Stimulated activated CD8-positive, alpha-beta memory T cell treated with anti-CD3 and anti-CD28 coated beads, Interleukin-2, amount 100 ng/mL, for 48 hours (primary cell): ENCODE data around the gene DIAPH2.

Experiments
- DNase-seq, 2 donors: peaks; one replicate each; pipeline ENCODE4 v3.0.0-alpha.2; 2020; ENCODE audit warnings: low read depth in 2 of 2

DIAPH2 gene

GRCh38 chrX:97306771-97307470 lies 622.3 kb downstream of the DIAPH2 start:
- no peak for DNase-seq

DNA sequence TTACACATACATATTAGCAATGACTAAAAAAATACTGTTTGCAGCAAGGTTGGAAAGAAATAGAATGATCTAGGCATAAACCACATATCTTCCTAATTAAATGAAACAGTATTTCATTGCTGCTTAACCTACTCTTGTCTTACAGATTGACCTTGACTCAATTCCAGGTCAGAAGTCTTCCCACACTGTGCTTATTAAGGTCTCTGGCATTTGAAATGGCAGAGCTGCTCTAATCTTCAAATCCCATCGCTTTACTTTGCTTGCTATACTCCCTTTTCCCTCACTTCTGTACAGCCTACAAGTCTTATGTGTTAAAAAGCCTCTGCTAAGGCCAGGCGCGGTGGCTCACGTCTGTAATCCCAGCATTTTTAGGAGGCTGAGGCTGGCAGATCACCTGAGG lies 623.5 kb downstream of the DIAPH2 start:
- no peak for DNase-seq

DNA sequence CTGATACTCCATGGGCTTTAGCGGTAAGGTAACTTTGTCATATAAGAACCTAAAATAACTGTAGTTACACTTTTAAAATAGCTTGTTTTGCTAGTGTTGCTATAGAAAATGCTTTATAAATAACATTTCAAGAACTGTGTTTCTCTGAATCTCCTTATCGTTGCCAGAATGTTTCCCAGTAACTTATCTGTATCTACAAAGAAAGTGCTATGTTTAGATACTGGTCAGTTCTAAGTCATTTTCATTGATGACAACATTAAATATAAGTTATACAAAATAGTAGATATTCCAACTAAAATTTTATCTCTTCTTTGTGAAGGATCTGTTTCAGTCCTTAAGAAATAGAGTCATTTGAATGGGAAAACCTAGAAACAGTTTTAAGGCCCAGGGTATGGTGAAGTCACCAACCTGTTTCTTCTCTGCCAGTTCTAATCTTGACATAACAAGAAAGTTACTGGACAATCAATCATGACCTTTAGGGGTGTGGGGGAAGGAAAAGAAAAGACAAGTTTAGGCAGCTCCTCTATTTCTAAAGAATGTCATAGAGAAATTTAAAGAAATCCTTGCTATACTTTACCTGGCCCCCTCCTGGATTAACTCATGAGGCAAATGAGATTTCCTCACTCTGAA lies 625.0 kb downstream of the DIAPH2 start:
- DNase-seq: no peak

DNA sequence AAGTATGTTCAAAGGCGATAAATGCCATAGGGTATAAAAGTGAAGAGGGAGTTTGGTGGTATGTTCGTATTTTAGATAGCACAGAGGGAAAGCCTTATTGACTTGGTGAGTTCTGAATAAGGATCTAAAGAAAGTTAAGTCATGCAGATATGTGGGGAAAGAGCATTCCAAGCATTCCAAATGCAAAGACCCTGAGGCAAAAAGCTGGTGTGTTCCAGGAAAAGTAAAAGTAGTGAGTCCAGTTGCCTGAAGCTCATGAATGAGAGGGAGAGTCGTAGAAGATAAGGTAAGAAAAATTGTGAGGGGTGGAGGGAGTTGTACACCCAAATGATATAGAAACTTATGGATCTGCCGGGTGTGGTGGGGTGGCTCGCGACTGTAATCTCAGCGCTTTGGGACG lies 625.7 kb downstream of the DIAPH2 start:
- no peak for DNase-seq

GRCh38 chrX:97311066-97311778 lies 626.6 kb downstream of the DIAPH2 start:
- no peak for DNase-seq

- no peak for DNase-seq
Measured at GRCh38 chrX:97314345-97314744, 629.7 kb downstream of the DIAPH2 start.

- DNase-seq: no peak
Measured at GRCh38 chrX:97315939-97316338, 631.3 kb downstream of the DIAPH2 start.

DNA sequence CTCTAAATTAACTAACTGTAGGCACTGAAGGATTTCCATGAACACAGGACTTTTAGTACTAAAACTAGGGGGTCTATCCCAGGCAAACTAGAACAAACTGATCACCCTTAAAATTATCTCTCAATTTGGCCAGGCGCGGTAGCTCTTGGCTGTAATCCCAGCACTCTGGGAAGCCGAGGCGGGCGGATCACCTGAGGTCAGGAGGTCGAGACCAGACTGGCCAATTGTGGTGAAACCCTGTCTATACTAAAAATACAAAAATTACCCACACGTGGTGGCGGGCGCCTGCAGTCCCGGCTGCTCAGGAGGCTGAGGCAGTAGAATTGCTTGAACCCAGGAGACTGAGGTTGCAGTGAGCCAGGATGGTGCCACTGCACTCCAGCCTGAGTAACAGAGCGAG lies 635.7 kb downstream of the DIAPH2 start:
- DNase-seq: no peak

DNA sequence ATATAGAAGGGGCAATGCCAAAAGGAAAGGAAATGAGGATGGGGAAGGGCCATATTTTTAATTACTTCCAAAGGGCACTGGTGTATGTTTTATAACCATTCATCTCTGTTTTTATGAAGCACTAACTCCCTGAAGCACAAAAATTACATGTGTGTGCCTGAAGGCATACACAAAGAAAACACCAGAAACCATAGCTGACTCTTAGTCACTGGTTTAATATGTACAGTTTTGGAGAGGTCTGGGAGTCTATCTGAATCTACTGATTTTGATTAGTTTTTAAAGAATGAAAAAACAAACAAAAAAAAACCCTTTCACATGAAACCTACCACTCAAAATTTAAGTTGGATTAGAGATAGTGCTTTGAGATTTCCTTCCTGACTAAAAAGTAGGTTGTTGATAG lies 637.8 kb downstream of the DIAPH2 start:
- DNase-seq: no peak

DNA sequence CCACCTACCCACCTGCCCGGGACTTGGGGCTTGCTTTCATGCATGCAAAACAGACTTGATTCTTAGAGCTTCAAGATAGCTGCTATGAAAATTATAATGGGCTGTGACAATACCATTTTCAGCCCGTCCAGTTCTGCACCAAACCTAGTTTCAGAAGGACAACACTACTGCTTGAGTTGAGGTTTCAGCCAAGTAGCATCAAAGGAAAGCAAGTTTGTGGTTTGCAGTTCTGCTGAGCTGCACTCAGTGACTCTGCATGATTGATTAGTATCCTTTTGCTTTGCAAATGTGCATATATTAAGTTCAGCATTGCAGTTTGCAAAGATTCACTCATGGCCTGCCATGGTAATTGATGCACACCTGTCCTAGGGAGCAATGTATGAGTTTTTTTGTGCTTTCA lies 641.8 kb downstream of the DIAPH2 start:
- DNase-seq: no peak

DNA sequence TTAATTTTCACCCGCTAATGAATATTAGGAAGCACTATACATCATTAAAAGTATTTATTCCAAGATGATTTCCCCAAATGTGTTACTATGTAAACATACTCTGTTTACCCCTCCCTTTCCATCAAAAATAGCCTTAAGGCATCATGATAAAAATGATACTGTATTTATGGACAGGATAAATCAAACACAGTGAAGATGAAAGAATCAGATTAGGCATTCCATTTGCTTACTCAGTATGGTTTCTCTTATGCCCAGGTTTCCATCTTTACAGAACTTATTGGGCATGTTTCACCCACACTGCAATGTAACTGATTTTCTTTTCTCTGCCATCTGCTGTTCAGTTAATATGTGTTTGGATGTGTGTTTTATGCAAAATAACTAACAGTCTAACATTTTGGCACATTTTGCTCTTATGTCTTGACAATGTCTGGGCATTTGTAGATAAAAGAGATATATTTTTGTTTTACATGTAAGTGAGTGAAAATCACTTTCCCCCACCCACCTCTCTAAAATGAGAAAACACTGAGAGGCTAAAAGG lies 644.3 kb downstream of the DIAPH2 start:
- no peak for DNase-seq

DNA sequence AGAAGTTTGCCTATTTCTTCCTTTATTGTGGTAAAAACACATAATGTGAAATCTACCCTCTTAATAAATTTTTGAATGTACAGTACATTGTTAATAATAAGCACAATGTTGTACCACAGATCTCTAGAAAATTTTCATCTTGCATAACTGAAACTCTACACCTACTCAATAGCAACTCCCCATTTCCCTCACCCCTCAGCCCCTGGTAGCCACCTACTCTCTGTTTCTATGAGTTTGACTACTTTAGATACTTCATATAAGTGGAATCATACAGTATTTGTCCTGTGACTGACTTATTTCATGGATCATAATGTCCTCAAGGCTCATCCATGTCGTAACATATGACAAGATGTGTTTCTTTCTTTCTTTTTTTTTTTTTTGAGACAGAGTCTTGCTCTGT lies 645.5 kb downstream of the DIAPH2 start:
- no peak for DNase-seq

GRCh38 chrX:97332963-97333362 lies 648.3 kb downstream of the DIAPH2 start:
- no peak for DNase-seq

DNA sequence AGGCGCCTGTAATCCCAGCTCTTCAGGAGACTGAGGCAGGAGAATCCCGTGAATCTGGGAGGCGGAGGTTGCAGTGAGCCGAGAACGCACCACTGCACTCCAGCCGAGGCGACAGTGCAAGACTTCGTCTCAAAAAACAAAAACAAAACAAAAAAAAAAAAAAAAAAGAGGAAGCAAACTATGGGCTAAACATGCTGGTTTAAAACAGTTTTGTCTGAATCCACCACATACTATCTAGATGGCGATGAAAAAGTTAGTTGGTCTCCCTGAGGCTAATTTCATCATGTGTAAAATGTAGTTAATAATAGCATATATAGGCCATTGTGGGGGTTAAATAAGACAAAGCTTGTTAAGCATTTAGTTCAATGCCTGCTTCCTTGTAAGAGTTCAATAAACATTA lies 650.2 kb downstream of the DIAPH2 start:
- no peak for DNase-seq

DNA sequence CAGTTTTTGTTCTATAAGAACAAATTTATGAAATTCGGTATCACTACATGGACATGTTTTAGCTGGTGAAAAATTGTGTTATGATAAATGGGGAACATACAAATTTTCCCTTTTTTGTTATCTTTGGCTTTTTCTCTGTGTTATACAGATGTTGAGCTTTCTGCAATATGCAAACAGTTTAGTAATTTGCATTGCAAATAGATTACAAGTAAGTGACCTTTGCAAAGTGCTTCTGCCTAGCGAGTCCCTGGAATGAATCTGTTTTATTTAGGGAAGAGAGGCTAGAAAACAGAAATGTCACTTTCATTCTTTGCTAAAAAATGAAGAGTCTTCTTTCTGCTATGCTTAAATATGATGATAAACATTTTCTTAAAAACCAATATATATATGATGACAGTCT lies 660.1 kb downstream of the DIAPH2 start:
- no peak for DNase-seq

DNA sequence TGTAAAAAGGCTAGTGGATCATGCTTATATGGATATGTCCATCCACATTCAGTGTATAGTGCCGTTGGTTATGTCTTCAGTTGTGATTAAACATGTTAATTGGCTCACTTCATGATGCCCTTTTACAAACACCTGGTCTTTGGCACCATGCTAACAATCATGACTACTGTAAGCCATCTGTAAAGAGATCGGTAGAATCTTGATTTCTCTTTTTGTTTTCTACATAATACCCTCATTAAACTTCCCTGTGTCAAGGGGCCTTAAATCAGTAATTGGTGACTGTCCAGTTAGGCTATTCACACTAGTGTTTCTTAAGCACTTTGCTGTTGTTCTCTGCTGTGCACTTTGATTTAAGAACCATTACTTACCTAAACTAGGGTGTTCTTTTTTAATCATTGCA lies 674.3 kb downstream of the DIAPH2 start:
- DNase-seq: no peak

DNA sequence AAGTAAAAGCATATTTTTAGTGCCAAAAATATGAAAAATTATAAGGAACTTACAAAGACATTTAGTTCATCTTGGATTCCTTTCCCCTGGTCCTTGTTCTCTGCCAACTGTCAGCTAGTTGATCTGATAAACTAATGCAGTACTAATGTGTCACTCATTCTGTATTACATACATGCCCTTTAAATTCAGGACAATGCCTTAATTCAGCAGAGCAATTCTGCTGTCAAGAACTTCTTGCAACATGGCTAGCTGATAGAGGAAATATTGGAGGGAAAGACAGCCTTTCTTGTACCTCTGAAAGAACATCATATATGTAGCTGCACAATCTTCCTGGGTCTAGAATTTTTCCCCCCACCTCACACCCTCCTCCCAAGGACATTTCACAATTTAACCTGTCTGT lies 679.2 kb downstream of the DIAPH2 start:
- DNase-seq: no peak

GRCh38 chrX:97366237-97366636 lies 681.6 kb downstream of the DIAPH2 start:
- no peak for DNase-seq

DNA sequence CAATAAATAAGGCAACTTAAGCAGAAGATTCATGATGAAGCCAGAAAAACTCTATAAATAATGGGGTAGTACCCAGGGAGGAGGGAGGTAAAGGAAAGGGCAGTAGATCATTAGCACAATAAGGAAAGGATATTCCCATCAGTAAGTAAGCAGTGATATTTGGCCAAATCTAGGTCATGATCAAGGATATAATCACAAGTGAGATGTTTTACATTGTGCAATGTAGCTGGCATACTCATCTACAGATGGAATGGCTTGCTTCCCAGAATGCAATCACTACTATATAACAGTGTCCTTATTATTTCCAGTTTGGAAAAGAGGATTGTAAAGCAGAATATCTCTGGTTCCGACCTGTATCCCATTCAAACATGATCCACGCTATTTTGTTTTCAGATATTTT lies 682.5 kb downstream of the DIAPH2 start:
- no peak for DNase-seq

DNA sequence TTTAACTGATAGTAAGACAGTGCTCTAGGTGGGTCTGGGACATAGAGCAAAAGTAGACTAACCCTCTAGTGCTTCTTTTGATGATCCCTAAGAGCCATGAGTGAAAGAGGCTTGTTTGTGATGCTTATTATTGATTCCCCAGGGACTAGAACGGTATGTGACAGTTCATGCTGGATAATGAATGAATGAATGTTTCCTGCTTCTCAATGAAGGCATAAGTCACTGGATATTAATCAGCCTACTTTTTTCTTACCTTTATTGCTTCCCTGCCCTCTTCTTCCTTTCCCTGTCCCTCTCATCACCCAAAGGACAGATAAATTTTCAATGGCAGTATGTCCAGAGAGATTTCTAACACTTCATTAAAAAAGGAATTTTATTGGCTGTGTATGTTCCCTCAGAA lies 685.3 kb downstream of the DIAPH2 start:
- DNase-seq: no peak

DNA sequence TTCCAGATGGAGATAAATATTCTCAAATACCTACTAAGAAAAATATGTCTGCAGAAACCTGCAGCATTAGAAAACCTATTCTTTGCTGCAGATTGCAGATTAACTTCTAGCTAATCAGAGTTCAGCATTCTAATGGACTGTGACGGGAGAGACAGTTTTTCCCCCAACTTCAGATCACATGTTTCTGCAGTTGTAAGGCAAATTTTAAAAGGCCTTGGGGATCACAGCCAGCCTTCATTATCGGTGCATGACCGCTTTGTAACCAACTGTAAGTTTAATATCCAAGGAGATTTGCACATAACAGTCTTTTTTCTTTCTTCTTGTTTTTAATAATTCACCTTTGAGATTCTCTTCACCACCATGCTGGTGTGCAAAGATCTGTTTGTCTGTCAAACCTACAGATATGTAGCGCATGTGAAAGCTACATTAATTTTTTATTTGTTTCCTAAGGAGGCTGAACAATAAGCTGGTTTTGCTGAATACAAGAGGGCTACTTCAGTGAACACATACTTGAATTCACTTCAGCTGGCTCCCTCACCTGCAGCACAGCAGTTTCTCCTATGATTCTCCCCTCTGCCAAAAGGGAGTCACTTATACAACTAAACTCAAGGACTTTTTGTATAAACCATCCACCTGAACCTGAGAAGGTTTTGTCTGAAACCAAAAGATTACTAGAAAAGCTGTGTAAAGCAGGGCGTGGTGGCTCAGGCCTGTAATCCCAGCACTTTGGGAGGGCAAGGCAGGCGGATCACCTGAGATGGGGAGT lies 687.5 kb downstream of the DIAPH2 start:
- DNase-seq: no peak

GRCh38 chrX:97374266-97374665 lies 689.6 kb downstream of the DIAPH2 start:
- DNase-seq: no peak
